HG03025 (cell line): ENCODE data around the gene OAS1.
"Not testable (repeated sequence)": the region's sequence is repeated elsewhere in the genome, so short reads cannot be mapped to it uniquely, and the experiment has no call there.

Experiments used
- ATAC-seq: cut with Tn5 transposase; IDR thresholded peaks from one replicate; pipeline ENCODE4 v1.9.1; 2021; ENCODE audit warnings: mild to moderate bottlenecking, moderate library complexity; ENCODE audit not compliant: unreplicated experiment, low FRiP score

Gene OAS1

GRCh38 chr12:112898380-112898779 is 8.4 kb upstream of the OAS1 start:
- ATAC-seq, result no peak

- ATAC-seq, result no peak
Measured at GRCh38 chr12:112900298-112901145, 6.2 kb upstream of the OAS1 start.

- no peak for ATAC-seq
Measured at GRCh38 chr12:112901271-112901670, 5.5 kb upstream of the OAS1 start.

GRCh38 chr12:112904571-112904970 is 2.2 kb upstream of the OAS1 start:
- ATAC-seq, result no peak

GRCh38 chr12:112905451-112906089 is 1.2 kb upstream of the OAS1 start:
- no peak for ATAC-seq

GRCh38 chr12:112907415-112908157 is 824 bp downstream of the OAS1 start:
- peak; percentile 59 for ATAC-seq

- no peak for ATAC-seq
Measured at GRCh38 chr12:112908548-112908947, 1.8 kb downstream of the OAS1 start.

- ATAC-seq, result no peak
Measured at GRCh38 chr12:112909693-112910092, 2.9 kb downstream of the OAS1 start.

GRCh38 chr12:112913038-112913688 is 6.4 kb downstream of the OAS1 start:
- no peak for ATAC-seq

- not testable (repeated sequence) for ATAC-seq
Measured at GRCh38 chr12:112913888-112914287, 7.1 kb downstream of the OAS1 start.

- no peak for ATAC-seq
Measured at GRCh38 chr12:112916270-112916669, 9.5 kb downstream of the OAS1 start.

- ATAC-seq, result no peak
Measured at GRCh38 chr12:112919121-112919520, 12.4 kb downstream of the OAS1 start.

GRCh38 chr12:112924986-112925385 is 18.2 kb downstream of the OAS1 start:
- ATAC-seq, result no peak

GRCh38 chr12:112926416-112927033 is 19.8 kb downstream of the OAS1 start:
- ATAC-seq, result not testable (repeated sequence)

- no peak for ATAC-seq
Measured at GRCh38 chr12:112927475-112927874, 20.7 kb downstream of the OAS1 start.

GRCh38 chr12:112927925-112928324 is 21.2 kb downstream of the OAS1 start:
- ATAC-seq, result no peak

- no peak for ATAC-seq
Measured at GRCh38 chr12:112928978-112929377, 22.2 kb downstream of the OAS1 start.

GRCh38 chr12:112929715-112930114 is 23.0 kb downstream of the OAS1 start:
- ATAC-seq, result no peak

GRCh38 chr12:112930350-112930749 is 23.6 kb downstream of the OAS1 start:
- no peak for ATAC-seq

- ATAC-seq, result no peak
Measured at GRCh38 chr12:112932485-112933128, 25.8 kb downstream of the OAS1 start.
